HL-60 (cell line): ENCODE results near the gene ABL1.

Experiments used
- CTCF ChIP-seq: IDR thresholded peaks from one replicate; pipeline ENCODE4 v1.5.1; 2011; ENCODE audit warnings: low read length, control low read depth, inconsistent platforms; ENCODE audit not compliant: insufficient read depth
- REST ChIP-seq: IDR thresholded peaks from 2 replicates; pipeline ENCODE4 v1.6.1; 2012; ENCODE audit warnings: low read depth; ENCODE audit not compliant: insufficient replicate concordance

GRCh38 chr9:130900701-130901497 lies 65.8 kb downstream of the ABL1 start:
- TF ChIP-seq REST (no peak), CTCF (no peak)
